Measurements from ENCODE around the gene MT1B.
"Not testable (repeated sequence)": the region's sequence is repeated elsewhere in the genome, so short reads cannot be mapped to it uniquely, and the experiment has no call there.

GRCh38 chr16:56674570-56674969, 22.9 kb downstream of the MT1B start:
- not testable (repeated sequence) for TF ChIP-seq POLR2AphosphoS5 (IDR thresholded peaks at IDR 0.05); CTCF (IDR thresholded peaks at IDR 0.05; ENCODE audit: poor library complexity, severe bottlenecking); EZH2 (IDR thresholded peaks at IDR 0.05; ENCODE audit: borderline replicate concordance, insufficient read depth, low read length, poor library complexity, severe bottlenecking); SMC3 (conservative IDR thresholded peaks at IDR 0.05; ENCODE audit: poor library complexity); MXI1 (conservative IDR thresholded peaks at IDR 0.05; ENCODE audit: poor library complexity, severe bottlenecking)
